ENCODE data around the gene NT5E.
A peak's percentile ranks its signal among the peaks of the same experiment; 100 is the strongest.
"Not testable (repeated sequence)": the region's sequence is repeated elsewhere in the genome, so short reads cannot be mapped to it uniquely, and the experiment has no call there.

Gene NT5E

GRCh38 chr6:85449818-85450759 lies at the start of gene NT5E:
Gene NT5E (plus strand): TSS chr6:85450083. CDS start chr6:85450140, 57 bp downstream.
- H3K9ac ChIP-seq (ENCODE audit: low read depth, low read length) = peak within 1 kb of the TSS; percentile 64

GRCh38 chr6:85400331-85400730 lies 49.6 kb upstream of the NT5E start:
- H3K36me3 ChIP-seq (ENCODE audit: control insufficient read depth, insufficient read depth, low read length) = no peaks in the 10 kb centered on the region
- no peaks in the 10 kb centered on the region for H3K9me3 ChIP-seq (ENCODE audit: control insufficient read depth, insufficient read depth, low read length)
- H3K9ac ChIP-seq (ENCODE audit: low read depth, low read length) = no peak overlapping the region
- H3K4me1 ChIP-seq (ENCODE audit: control insufficient read depth, insufficient read depth, low read length) = peaks cover 33% of the 10 kb centered on the region
- no peak overlapping the region for H3K27ac ChIP-seq (ENCODE audit: low read depth, low read length)
- H3K4me3 ChIP-seq (ENCODE audit: low read depth, low read length) = no peak overlapping the region
- H3K27me3 ChIP-seq (ENCODE audit: control insufficient read depth, insufficient read depth, low read length) = no peaks in the 10 kb centered on the region

More at GRCh38 chr6:85449818-85450759, at the start of gene NT5E:
- Histone ChIP-seq H3K27ac (ENCODE audit: low read depth, low read length) (no peak within 1 kb of the TSS), H3K4me3 (ENCODE audit: low read depth, low read length) (peak within 1 kb of the TSS; percentile 87), H3K27me3 (ENCODE audit: control insufficient read depth, insufficient read depth, low read length) (peaks cover 62% of the 10 kb centered on the region), H3K9me3 (ENCODE audit: control insufficient read depth, insufficient read depth, low read length) (no peaks in the 10 kb centered on the region), H3K36me3 (ENCODE audit: control insufficient read depth, insufficient read depth, low read length) (no peaks in the 10 kb centered on the region), H3K4me1 (ENCODE audit: control insufficient read depth, insufficient read depth, low read length) (no peaks in the 10 kb centered on the region; the same call in 1 of the 2 replicates)

- no peak overlapping the region for H3K27ac ChIP-seq (ENCODE audit: low read depth, low read length)
- peaks cover 33% of the 10 kb centered on the region for H3K4me1 ChIP-seq (ENCODE audit: control insufficient read depth, insufficient read depth, low read length)
- H3K9ac ChIP-seq (ENCODE audit: low read depth, low read length) = no peak overlapping the region
- H3K36me3 ChIP-seq (ENCODE audit: control insufficient read depth, insufficient read depth, low read length) = no peaks in the 10 kb centered on the region
- no peaks in the 10 kb centered on the region for H3K27me3 ChIP-seq (ENCODE audit: control insufficient read depth, insufficient read depth, low read length)
- no peaks in the 10 kb centered on the region for H3K9me3 ChIP-seq (ENCODE audit: control insufficient read depth, insufficient read depth, low read length)
- H3K4me3 ChIP-seq (ENCODE audit: low read depth, low read length) = no peak overlapping the region
Measured at GRCh38 chr6:85401186-85402021, 48.5 kb upstream of the NT5E start.

- no peaks in the 10 kb centered on the region for H3K9me3 ChIP-seq (ENCODE audit: control insufficient read depth, insufficient read depth, low read length)
- no peaks in the 10 kb centered on the region for H3K27me3 ChIP-seq (ENCODE audit: control insufficient read depth, insufficient read depth, low read length)
- no peak overlapping the region for H3K4me3 ChIP-seq (ENCODE audit: low read depth, low read length)
- H3K27ac ChIP-seq (ENCODE audit: low read depth, low read length) = no peak overlapping the region
- no peak overlapping the region for H3K9ac ChIP-seq (ENCODE audit: low read depth, low read length)
- peaks cover 33% of the 10 kb centered on the region for H3K4me1 ChIP-seq (ENCODE audit: control insufficient read depth, insufficient read depth, low read length)
- no peaks in the 10 kb centered on the region for H3K36me3 ChIP-seq (ENCODE audit: control insufficient read depth, insufficient read depth, low read length)
Measured at GRCh38 chr6:85402071-85402470, 47.8 kb upstream of the NT5E start.

GRCh38 chr6:85402922-85403321 lies 47.0 kb upstream of the NT5E start:
- no peak overlapping the region for H3K9ac ChIP-seq (ENCODE audit: low read depth, low read length)
- H3K9me3 ChIP-seq (ENCODE audit: control insufficient read depth, insufficient read depth, low read length) = no peaks in the 10 kb centered on the region
- peaks cover 33% of the 10 kb centered on the region for H3K4me1 ChIP-seq (ENCODE audit: control insufficient read depth, insufficient read depth, low read length)
- peak overlapping the region; percentile 85 for H3K27ac ChIP-seq (ENCODE audit: low read depth, low read length)
- H3K27me3 ChIP-seq (ENCODE audit: control insufficient read depth, insufficient read depth, low read length) = no peaks in the 10 kb centered on the region
- no peaks in the 10 kb centered on the region for H3K36me3 ChIP-seq (ENCODE audit: control insufficient read depth, insufficient read depth, low read length)
- no peak overlapping the region for H3K4me3 ChIP-seq (ENCODE audit: low read depth, low read length)

GRCh38 chr6:85403331-85404015 lies 46.4 kb upstream of the NT5E start:
- no peaks in the 10 kb centered on the region for H3K27me3 ChIP-seq (ENCODE audit: control insufficient read depth, insufficient read depth, low read length)
- H3K27ac ChIP-seq (ENCODE audit: low read depth, low read length) = peak overlapping the region; percentile 85
- H3K36me3 ChIP-seq (ENCODE audit: control insufficient read depth, insufficient read depth, low read length) = no peaks in the 10 kb centered on the region
- no peak overlapping the region; the same call in 1 of the 2 replicates for H3K4me3 ChIP-seq (ENCODE audit: low read depth, low read length)
- no peaks in the 10 kb centered on the region for H3K9me3 ChIP-seq (ENCODE audit: control insufficient read depth, insufficient read depth, low read length)
- 0 out of 2 replicates have a peak overlapping the region, but pooled peaks have one; percentile 38 for H3K9ac ChIP-seq (ENCODE audit: low read depth, low read length)
- peaks cover 33% of the 10 kb centered on the region for H3K4me1 ChIP-seq (ENCODE audit: control insufficient read depth, insufficient read depth, low read length)

- not testable (repeated sequence) for H3K4me3 ChIP-seq (ENCODE audit: low read depth, low read length); H3K9me3 ChIP-seq (ENCODE audit: control insufficient read depth, insufficient read depth, low read length); H3K27me3 ChIP-seq (ENCODE audit: control insufficient read depth, insufficient read depth, low read length); H3K36me3 ChIP-seq (ENCODE audit: control insufficient read depth, insufficient read depth, low read length); H3K9ac ChIP-seq (ENCODE audit: low read depth, low read length)
- peaks cover 30% of the 10 kb centered on the region for H3K4me1 ChIP-seq (ENCODE audit: control insufficient read depth, insufficient read depth, low read length)
- peak overlapping the region; percentile 85 for H3K27ac ChIP-seq (ENCODE audit: low read depth, low read length)
Measured at GRCh38 chr6:85404016-85404563, 45.8 kb upstream of the NT5E start.

- Histone ChIP-seq H3K4me1 (ENCODE audit: control insufficient read depth, insufficient read depth, low read length) (peaks cover 30% of the 10 kb centered on the region), H3K9ac (ENCODE audit: low read depth, low read length) (no peak overlapping the region), H3K9me3 (ENCODE audit: control insufficient read depth, insufficient read depth, low read length) (no peaks in the 10 kb centered on the region), H3K36me3 (ENCODE audit: control insufficient read depth, insufficient read depth, low read length) (no peaks in the 10 kb centered on the region), H3K27me3 (ENCODE audit: control insufficient read depth, insufficient read depth, low read length) (no peaks in the 10 kb centered on the region), H3K27ac (ENCODE audit: low read depth, low read length) (peak overlapping the region; percentile 14), H3K4me3 (ENCODE audit: low read depth, low read length) (no peak overlapping the region)
Measured at GRCh38 chr6:85404564-85405174, 45.2 kb upstream of the NT5E start.

- Histone ChIP-seq H3K9me3 (ENCODE audit: control insufficient read depth, insufficient read depth, low read length) (no peaks in the 10 kb centered on the region), H3K4me3 (ENCODE audit: low read depth, low read length) (no peak overlapping the region), H3K36me3 (ENCODE audit: control insufficient read depth, insufficient read depth, low read length) (no peaks in the 10 kb centered on the region), H3K9ac (ENCODE audit: low read depth, low read length) (no peak overlapping the region), H3K27ac (ENCODE audit: low read depth, low read length) (peak overlapping the region; percentile 14), H3K27me3 (ENCODE audit: control insufficient read depth, insufficient read depth, low read length) (no peaks in the 10 kb centered on the region), H3K4me1 (ENCODE audit: control insufficient read depth, insufficient read depth, low read length) (peaks cover 30% of the 10 kb centered on the region)
Measured at GRCh38 chr6:85405175-85405852, 44.6 kb upstream of the NT5E start.

GRCh38 chr6:85405853-85406198 lies 44.1 kb upstream of the NT5E start:
- Histone ChIP-seq H3K4me3 (ENCODE audit: low read depth, low read length) (no peak overlapping the region), H3K4me1 (ENCODE audit: control insufficient read depth, insufficient read depth, low read length) (peaks cover 30% of the 10 kb centered on the region), H3K9ac (ENCODE audit: low read depth, low read length) (no peak overlapping the region), H3K9me3 (ENCODE audit: control insufficient read depth, insufficient read depth, low read length) (no peaks in the 10 kb centered on the region), H3K36me3 (ENCODE audit: control insufficient read depth, insufficient read depth, low read length) (no peaks in the 10 kb centered on the region), H3K27me3 (ENCODE audit: control insufficient read depth, insufficient read depth, low read length) (no peaks in the 10 kb centered on the region), H3K27ac (ENCODE audit: low read depth, low read length) (no peak overlapping the region)

All from HUES48 (cell line).